Measurements from ENCODE around the gene RBM3.

- TF ChIP-seq YY1 (IDR thresholded peaks at IDR 0.05; ENCODE audit: insufficient read depth, insufficient read length) (no peak), ZNF274 (IDR thresholded peaks at IDR 0.05; ENCODE audit: low read depth, low read length) (no peak)
Measured at GRCh38 chrX:48616576-48616975, 42.3 kb downstream of the RBM3 start.
